Keratinocyte (primary cell): ENCODE results near the gene AASS.

ENCODE experiments used
- EZH2 ChIP-seq: IDR thresholded peaks from one replicate; pipeline ENCODE4 v1.6.1; 2012; ENCODE audit warnings: inconsistent platforms, mild to moderate bottlenecking, low read length, moderate library complexity
- TF ChIP-seq, protein P1 (sequence below), 3 experiments: IDR thresholded peaks in 1 of 3; conservative IDR thresholded peaks in 1 of 3; optimal IDR thresholded peaks in 1 of 3; 2 replicates in 2 of 3; 3 replicates in 1 of 3; pipeline versions ENCODE3 to v1.5.1; 2011; ENCODE audit warnings: low read length in 3 of 3, mild to moderate bottlenecking in 3 of 3, moderate library complexity in 2 of 3, control low read depth in 1 of 3, inconsistent platforms in 1 of 3; ENCODE audit not compliant: insufficient read depth in 2 of 3; ENCODE audit errors: extremely low read depth in 1 of 3

DNA sequence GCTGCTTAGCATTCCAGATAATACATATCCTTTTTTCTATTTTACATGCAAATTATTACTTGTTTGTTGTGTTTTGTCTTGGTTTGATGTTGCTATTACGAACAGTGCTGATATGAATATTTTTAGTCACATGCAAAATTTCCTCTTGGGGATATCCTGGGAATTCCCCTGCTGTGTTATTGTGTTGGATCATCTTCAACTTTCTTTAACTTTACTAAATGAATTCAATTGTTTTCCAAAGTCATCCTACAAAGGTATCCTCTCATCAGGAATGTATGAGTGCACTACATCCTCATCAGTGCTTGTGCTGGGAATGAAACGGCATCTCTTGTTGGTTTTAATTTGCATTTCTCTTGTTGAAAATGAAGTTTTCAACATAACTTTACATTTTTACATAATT lies 87.1 kb downstream of the AASS start:
- TF ChIP-seq, protein P1, sequence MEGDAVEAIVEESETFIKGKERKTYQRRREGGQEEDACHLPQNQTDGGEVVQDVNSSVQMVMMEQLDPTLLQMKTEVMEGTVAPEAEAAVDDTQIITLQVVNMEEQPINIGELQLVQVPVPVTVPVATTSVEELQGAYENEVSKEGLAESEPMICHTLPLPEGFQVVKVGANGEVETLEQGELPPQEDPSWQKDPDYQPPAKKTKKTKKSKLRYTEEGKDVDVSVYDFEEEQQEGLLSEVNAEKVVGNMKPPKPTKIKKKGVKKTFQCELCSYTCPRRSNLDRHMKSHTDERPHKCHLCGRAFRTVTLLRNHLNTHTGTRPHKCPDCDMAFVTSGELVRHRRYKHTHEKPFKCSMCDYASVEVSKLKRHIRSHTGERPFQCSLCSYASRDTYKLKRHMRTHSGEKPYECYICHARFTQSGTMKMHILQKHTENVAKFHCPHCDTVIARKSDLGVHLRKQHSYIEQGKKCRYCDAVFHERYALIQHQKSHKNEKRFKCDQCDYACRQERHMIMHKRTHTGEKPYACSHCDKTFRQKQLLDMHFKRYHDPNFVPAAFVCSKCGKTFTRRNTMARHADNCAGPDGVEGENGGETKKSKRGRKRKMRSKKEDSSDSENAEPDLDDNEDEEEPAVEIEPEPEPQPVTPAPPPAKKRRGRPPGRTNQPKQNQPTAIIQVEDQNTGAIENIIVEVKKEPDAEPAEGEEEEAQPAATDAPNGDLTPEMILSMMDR (optimal IDR thresholded peaks at IDR 0.05 in 1 of 3, IDR thresholded peaks at IDR 0.05 in 1 of 3, conservative IDR thresholded peaks at IDR 0.05 in 1 of 3; ENCODE audit: extremely low read depth in 1 of 3, insufficient read depth in 2 of 3, low read length in 3 of 3): no peak
- no peak for TF ChIP-seq EZH2
